HG02852 (cell line): Measurements from ENCODE around the gene GRAP.

Experiments
- ATAC-seq: cut with Tn5 transposase; IDR thresholded peaks from one replicate; pipeline ENCODE4 v1.9.1; 2021; ENCODE audit warnings: mild to moderate bottlenecking, moderate library complexity; ENCODE audit not compliant: unreplicated experiment

The GRAP gene

DNA sequence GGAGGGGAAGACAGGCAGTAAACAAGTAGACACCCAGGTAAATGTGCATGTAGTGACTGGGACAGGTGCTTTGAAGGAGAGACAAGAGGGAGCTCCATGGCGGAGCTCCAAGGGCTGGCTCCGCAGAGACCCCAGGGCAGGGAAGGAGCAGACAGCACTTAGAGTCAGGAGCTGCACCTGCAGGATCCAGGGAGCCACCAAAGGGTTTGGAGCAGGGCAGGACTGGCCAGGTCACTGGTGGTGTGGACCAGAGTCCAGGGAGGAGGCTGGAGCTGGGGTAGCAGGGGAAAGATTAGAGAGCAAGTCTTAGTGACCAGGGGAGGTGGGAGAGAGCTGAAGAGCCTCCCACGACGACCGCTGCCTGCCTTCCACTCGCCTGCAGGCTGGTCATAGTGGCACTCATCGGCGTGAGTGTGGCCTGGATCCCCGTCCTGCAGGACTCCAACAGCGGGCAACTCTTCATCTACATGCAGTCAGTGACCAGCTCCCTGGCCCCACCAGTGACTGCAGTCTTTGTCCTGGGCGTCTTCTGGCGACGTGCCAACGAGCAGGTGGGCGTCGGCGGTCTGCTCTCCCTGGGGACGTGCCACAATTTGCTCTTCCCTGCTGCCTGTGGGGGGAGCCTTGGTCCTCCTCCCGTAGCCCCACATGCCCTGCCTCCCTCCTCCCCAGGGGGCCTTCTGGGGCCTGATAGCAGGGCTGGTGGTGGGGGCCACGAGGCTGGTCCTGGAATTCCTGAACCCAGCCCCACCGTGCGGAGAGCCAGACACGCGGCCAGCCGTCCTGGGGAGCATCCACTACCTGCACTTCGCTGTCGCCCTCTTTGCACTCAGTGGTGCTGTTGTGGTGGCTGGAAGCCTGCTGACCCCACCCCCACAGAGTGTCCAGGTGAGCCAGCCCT, 27.5 kb downstream of the GRAP start:
- ATAC-seq: no peak

DNA sequence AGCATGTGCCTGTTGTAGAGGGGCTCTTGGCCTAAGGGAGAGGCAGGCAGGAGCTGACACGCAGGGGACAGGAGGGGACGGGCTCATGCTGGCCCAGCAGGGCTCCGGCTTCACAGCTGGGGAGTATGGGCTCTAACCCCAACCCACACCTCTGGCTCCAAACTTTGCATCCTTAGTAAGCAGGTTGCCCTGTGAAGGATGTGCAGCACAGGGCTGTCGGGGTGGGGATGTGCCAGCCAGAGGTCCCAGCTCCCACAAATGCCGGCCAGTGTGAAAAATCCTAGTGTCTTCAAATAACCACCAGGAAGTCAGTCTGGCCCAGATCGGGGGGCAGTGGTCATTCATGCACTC, 28.2 kb downstream of the GRAP start:
- ATAC-seq: no peak

- ATAC-seq: no peak
These were observed 28.8 kb downstream of the GRAP start for GRCh38 chr17:19017804-19018599.

DNA sequence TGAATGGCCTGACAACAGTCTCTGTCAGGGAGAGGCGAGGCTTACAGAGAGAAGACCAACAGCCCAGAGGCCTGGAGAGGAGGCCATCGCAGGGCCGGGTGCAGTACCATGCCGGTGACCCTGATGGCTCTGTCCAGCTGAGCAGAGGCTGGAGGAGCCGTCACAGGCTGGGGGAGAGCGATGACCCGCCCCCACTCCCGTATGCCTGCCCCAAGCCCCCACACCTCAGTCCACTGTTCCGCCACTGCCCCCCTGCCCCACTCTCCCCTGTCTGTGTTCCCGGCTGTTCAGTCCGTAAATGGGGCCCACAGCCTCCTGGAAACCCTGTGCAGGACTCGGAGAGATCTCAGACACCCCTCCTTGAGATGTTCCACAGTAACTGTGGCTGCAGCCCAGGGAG, 29.4 kb downstream of the GRAP start:
- ATAC-seq: no peak

GRCh38 chr17:19016881-19017280, 29.9 kb downstream of the GRAP start:
- ATAC-seq: no peak

DNA sequence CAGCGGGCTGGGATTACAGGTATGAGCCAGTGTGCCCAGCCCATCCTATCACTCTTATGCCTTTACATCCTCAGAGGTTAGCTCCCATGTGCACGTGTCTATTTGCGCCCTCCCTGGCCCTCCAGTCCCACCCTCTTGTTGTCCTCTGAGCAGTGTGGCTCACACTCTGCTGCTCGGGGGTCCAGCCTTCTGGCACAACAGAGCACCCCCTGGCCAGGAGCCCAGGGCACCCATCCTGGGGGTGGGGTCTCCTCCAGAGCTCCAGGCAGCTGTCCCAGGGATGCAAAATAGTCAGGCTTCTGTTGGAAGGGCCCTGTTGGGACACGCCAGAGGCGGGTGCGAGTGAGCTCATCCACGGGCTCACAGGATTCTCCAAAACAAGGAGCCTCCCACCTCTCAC, 30.5 kb downstream of the GRAP start:
- no peak for ATAC-seq

DNA sequence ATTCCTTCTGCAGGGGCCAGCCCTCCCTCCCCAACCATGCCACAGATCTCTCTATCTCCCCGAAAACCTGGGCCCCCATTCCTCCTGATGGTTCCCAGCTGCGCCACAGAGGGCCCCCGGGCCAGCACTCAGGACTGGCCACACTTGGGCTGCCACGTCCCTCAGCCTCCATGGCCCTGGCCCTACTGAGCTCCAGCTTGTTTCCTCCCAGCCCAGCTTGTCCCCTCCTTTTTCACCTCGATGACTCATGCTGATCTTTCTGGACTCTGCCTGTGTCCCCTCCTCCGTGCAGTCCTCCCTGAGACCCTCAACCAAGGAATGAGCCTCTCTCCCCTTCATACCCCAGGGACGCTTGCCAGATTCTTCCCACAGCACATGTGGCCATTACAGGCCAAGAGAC, 31.3 kb downstream of the GRAP start:
- ATAC-seq: no peak

GRCh38 chr17:19014628-19015215, 32.0 kb downstream of the GRAP start:
- no peak for ATAC-seq

DNA sequence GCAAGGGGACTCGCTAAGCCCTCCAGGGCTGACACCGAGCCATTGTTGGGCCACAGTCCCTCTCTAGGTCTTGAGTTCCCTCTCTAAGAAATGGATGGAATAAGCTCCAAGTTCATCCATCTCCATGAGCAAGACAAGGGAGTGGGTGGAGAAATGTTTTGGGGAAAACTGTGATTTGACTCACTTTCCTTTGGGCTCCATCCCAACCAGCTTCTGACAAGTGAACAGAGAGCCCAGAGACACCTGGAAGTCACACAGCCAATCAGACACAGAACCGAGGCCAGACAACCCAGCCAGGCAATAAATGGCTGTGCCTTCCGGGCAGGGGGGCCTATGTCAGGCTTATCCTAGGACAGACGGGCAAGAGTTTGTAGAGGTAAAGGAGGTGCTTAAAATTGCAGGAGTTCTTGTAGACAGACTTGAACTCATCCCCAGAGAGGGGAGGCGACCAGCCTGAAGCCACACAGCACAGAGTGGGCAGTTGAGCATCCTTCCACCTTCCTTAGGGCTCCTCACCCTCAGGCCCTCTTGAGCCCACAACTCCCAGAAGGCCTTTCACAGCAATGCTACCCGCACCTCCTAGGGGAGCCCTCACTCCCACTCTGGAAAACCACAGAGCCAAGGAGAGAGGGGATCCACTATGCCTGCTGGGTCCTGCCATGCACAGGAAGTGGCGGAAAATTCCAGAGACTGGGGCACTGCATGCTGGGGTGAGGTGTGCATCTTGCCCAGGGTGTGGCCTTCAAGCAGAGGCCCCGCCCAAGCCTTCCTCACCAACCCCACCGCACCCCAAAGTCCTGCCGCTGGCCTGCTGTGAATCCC, 32.7 kb downstream of the GRAP start:
- ATAC-seq: no peak

DNA sequence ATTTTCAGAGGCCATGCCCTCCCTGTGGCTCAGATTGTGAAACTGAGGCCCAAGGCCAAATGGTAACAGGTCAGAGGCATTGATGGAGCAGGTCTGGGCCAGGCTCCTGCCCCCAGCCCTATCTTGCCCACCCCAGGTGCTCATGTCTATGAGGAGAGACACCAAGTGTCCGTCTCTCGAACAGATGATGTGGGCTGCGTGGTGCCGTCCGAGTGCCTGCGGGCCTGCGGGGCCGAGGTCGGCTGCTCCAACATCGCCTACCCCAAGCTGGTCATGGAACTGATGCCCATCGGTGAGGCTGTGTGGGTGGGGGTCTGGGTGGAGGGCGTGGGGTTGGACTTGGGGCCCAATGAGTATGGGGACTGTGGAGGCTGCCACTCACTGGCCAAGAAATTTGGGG, 33.5 kb downstream of the GRAP start:
- ATAC-seq: no peak

DNA sequence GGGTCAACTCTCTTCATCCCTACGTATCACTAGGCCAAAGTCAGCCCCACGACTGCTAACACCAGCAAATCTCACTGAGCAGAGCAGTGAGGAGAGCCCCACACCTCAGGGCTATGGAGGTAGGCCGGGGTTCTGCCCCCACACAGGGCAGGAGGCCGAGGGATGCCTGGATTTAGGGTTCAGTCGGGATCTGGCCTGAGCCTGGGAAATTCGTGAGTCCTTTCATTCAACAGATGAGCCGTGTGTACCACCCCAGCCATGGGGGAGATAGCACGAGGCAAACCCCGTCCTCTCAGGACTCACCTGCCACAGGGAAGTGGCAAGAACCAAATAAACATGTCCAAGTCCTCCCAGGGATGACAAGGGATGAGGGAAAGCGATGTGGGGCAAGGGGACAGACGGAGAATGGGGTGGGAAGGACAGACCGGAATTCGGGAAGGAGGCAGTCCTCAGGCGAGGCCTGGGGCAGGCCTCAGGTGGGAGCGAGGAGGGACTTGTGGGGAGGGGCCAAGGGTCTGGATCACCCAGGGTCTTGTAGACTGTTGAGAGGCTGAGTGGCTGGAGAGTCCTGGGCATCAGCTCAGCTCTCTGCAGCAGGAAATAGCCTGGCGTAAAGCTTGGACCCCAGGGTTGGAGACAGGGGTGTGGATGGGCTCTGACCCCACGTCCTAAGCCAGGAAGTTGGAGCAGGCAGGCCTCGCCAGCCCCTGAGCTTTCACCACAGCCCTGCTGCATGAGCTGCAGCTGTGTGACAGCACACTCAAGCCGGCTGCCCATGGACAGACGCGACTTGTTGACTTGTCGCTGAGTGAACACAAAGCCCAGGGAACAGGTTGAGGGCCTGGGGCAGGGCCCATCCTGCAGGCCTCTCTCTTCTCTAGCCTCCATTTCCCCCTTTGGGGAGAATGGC, 34.3 kb downstream of the GRAP start:
- no peak for ATAC-seq

- ATAC-seq: no peak
These were observed 35.2 kb downstream of the GRAP start for GRCh38 chr17:19011581-19011980.

- ATAC-seq: no peak
These were observed 35.8 kb downstream of the GRAP start for GRCh38 chr17:19010729-19011505.

- ATAC-seq: no peak
These were observed 36.8 kb downstream of the GRAP start for GRCh38 chr17:19009970-19010369.

- ATAC-seq: no peak
These were observed 40.1 kb downstream of the GRAP start for GRCh38 chr17:19006698-19007097.

DNA sequence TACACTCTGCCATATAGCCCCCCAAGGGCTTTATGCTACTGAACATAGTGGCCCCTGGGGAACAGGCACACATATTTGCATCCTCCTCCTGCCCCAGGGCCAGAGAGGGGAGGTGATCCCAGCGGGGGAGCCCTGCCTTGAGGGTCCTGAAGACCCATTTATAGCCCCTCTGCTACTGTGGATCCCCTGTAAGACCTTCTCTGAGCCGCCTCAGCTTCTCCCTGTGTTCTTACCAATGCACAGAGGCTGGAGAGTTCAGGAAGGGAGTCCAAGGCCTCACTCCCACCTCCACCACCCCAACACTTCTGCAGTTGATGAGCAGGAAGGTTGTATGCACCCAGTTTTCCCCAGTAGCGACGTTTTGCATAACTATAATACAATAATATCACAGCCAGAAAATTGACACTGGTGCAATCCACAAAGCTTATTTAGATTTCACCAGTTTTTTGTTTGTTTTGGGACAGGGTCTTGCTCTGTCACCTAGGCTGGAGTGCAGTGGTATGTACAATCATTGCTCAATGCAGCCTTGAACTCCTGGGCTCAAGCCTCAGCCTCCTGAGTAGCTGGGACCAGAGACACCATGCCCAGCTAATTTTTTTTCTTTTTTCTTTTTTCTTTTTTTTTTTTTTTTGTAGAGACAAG, 40.8 kb downstream of the GRAP start:
- ATAC-seq: no peak

DNA sequence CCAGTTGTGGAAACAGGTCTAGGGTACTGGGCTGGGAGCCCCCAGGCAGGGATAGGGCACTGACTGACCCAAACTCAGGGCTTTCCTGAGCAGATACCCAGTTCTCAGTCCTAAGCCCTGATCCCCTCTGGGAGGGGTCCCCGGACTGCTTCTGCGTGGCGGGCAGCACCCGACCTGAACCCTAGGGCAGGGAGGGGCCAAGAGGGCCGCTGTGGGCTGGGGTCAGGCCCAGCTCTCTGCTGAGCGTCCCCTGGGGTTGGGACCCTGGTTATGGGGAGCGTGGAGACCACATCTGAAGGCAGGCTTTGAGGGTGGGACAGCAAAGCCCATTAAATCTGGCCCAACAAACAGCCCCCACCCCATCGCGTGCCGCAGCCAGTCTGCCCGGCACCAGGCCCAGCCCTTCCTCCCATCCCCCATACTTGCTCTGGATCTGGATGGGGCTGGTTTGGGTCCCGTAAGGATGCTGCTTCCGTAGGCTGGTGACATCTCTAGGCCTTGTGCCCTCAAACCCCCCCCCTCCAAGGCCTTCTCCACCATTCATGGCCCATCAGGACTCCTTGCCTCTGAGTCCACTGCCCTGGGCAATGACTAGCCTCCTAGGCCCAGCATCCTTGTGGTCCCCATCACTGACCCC, 41.5 kb downstream of the GRAP start:
- ATAC-seq: no peak

DNA sequence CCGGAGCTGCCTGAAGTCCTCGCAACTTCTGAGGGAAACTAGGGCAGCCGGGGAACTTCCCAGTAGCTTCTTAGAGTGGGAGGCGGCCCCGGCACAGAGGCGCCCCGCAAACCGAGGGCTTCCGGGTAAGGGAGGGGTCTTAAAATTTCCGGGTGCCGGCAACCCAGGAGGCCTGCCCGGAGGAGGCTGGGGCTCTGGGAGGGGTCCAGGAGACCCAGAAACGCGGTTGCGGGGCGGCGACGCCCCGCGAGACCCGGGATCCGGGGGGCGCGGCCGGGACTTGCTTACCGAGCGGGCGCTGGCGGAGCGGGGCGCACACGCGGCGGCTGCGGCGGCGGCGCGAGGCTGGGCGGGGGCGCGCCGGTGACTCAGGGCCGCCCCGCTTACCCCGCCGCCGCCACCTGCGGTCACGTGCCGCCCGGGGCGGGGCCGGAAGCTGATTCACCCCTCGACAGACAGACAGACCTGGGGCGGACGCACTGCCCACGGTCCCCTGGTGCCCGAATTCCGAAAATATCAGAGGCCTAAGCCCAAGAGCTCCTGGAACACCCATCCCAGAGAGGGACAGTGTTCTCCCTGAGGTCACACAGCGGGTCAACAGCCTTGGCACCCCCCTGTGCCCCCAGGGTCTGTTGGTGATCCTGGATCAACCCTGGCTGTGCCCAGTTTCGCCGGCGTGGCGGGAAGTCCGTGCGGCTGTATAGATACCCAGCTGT, 42.2 kb downstream of the GRAP start, which contains the start of gene FAM83G:
Gene FAM83G (minus strand): TSS at position 344 of the 716 bp plus-strand sequence. CDS start 723 bp downstream, outside the sequence.
- peak; percentile 70 for ATAC-seq
